Osteocyte (in vitro differentiated cells): ENCODE measurements around the gene CDH23. TPM values are rescaled to one million over a fixed set of nuclear protein-coding genes. Genes with fewer than 3 reads are reported as not detected.

ENCODE experiments used
- DNase-seq: peaks from one replicate; pipeline ENCODE4 v3.0.0; 2021; ENCODE audit warnings: mixed read lengths; ENCODE audit not compliant: unreplicated experiment; ENCODE audit errors: extremely low spot score
- H3K27ac Mint-ChIP-seq: one replicate; pipeline ENCODE4 v1.8.0; 2021; ENCODE audit warnings: mild to moderate bottlenecking, mixed read lengths; ENCODE audit not compliant: unreplicated experiment
- H3K27me3 Mint-ChIP-seq: one replicate; pipeline ENCODE4 v1.8.0; 2021; ENCODE audit warnings: mixed read lengths; ENCODE audit not compliant: unreplicated experiment
- H3K36me3 Mint-ChIP-seq: one replicate; pipeline ENCODE4 v1.8.0; 2021; ENCODE audit warnings: mixed read lengths; ENCODE audit not compliant: unreplicated experiment
- H3K4me1 Mint-ChIP-seq: one replicate; pipeline ENCODE4 v1.8.0; 2021; ENCODE audit warnings: mixed read lengths; ENCODE audit not compliant: unreplicated experiment
- H3K4me3 Mint-ChIP-seq: one replicate; pipeline ENCODE4 v1.8.0; 2021; ENCODE audit warnings: mild to moderate bottlenecking, moderate library complexity, mixed read lengths; ENCODE audit not compliant: unreplicated experiment
- H3K9me3 Mint-ChIP-seq: one replicate; pipeline ENCODE4 v1.8.0; 2021; ENCODE audit warnings: mixed read lengths; ENCODE audit not compliant: unreplicated experiment
- total RNA-seq: library from RNA; stranded (reverse); gene quantifications from 2 replicates; pipeline ENCODE4 v1.2.1, GENCODE V29; 2021
- TF ChIP-seq, protein P1 (sequence below): fragments of 200-600 bp; sonication (generic); IDR thresholded peaks from 2 replicates; pipeline ENCODE4 v1.5.0; 2021; ENCODE audit warnings: antibody characterized with exemption, mild to moderate bottlenecking, moderate library complexity

CDH23 gene
- total RNA-seq, 1 donor from 2014 or later = not detected

DNA sequence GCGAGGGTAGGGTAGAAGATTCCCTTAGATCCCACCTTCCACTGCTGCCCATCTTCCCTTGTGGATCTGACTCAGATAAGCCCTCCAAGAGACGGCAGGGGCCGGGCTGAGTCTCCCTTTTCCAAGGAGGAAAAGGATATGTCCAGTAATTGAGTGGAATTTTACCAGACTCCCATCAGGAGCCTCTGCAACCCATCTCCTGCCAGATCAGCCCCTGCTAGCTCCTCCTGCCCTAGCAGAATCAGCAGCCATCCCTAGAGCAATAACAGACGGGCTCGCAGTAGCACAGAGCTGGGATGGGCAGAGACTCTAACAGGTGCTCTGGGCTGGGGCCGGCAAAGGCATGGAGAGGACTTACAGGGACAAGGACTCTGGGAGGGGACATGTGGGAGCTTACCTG lies 249.3 kb downstream of the CDH23 start:
- Mint-ChIP-seq H3K27ac (no peak overlapping the region), H3K27me3 (peaks cover 10% of the 10 kb centered on the region), H3K4me3 (no peak overlapping the region), H3K36me3 (no peaks in the 10 kb centered on the region), H3K9me3 (no peaks in the 10 kb centered on the region), H3K4me1 (peaks cover 3% of the 10 kb centered on the region)
- no peak for DNase-seq
- TF ChIP-seq, protein P1, sequence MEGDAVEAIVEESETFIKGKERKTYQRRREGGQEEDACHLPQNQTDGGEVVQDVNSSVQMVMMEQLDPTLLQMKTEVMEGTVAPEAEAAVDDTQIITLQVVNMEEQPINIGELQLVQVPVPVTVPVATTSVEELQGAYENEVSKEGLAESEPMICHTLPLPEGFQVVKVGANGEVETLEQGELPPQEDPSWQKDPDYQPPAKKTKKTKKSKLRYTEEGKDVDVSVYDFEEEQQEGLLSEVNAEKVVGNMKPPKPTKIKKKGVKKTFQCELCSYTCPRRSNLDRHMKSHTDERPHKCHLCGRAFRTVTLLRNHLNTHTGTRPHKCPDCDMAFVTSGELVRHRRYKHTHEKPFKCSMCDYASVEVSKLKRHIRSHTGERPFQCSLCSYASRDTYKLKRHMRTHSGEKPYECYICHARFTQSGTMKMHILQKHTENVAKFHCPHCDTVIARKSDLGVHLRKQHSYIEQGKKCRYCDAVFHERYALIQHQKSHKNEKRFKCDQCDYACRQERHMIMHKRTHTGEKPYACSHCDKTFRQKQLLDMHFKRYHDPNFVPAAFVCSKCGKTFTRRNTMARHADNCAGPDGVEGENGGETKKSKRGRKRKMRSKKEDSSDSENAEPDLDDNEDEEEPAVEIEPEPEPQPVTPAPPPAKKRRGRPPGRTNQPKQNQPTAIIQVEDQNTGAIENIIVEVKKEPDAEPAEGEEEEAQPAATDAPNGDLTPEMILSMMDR = no peak

DNA sequence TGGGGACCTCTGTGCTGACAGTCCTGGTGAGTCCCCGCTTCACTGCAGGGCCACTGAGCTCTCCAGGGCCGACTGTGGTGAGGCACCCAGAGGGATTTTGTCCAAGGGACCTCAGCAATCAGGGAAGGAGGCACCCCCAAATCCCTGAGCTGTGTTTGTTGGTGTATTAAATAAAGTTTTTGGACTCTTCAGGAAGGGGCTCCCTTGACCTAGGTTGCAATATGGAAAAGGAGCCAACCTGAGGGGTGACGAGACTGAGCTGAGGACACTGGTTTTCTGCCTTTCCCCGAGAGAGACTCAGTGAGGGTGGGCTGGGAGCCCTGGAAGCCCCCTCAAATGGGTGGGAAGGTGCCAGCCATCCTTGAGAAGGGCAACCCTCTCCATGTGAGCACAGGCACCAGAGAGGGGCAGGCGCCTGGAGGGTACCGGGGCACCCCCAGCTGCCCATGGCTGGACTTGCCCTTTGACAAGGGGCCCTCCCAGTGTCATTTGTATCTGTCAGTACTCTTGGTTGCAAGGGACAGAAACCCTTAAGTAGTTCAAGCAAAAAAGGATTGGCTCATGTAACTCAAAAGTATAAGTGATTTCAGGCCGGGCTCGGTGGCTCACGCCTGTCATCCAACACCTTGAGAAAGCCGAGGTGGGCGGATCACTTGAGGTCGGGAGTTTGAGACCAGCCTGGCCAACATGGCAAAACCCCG lies 250.0 kb downstream of the CDH23 start:
- Mint-ChIP-seq H3K27me3 (peaks cover 6% of the 10 kb centered on the region), H3K9me3 (no peaks in the 10 kb centered on the region), H3K27ac (no peak overlapping the region), H3K4me1 (peaks cover 3% of the 10 kb centered on the region), H3K36me3 (no peaks in the 10 kb centered on the region), H3K4me3 (no peak overlapping the region)
- TF ChIP-seq, protein P1 = no peak
- no peak for DNase-seq

DNA sequence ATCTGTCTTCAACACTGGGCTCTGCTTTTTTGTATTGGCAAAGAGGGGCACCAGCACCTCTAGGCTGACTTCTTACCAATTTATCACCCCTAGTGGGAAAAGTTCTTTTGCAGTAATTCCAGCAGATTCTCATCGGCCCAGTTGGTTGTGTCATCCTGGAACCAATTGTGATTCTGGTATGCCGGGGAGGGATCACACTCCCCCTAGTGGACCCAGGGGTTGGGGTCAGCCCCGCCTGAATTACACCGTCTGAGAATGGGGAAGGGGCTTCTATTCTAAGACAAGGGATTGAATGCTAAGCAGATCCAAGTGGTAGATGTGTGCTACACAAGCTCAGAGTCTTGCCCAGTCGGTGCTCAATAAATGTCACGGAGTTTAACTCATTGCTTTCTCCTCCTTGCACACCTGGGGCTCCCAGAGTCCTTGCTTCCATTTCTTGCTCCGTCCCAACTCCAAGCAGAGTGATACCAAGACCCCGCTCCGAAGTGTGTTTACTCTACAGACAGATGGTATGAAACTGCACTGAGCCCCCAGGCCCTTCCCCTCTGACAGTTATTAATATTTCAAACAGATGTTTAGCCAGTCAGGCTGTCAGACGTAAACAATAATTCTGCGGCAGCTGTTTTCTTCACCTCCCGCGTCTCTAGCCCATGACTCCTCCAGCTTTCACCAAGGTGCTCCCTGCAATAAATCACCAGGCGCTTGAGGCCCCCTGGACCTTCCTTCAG lies 251.0 kb downstream of the CDH23 start:
- Mint-ChIP-seq H3K27me3 (peaks cover 6% of the 10 kb centered on the region), H3K27ac (no peak overlapping the region), H3K36me3 (no peaks in the 10 kb centered on the region), H3K4me1 (peaks cover 3% of the 10 kb centered on the region), H3K9me3 (no peaks in the 10 kb centered on the region), H3K4me3 (no peak overlapping the region)
- DNase-seq = no peak
- TF ChIP-seq, protein P1 = no peak

DNA sequence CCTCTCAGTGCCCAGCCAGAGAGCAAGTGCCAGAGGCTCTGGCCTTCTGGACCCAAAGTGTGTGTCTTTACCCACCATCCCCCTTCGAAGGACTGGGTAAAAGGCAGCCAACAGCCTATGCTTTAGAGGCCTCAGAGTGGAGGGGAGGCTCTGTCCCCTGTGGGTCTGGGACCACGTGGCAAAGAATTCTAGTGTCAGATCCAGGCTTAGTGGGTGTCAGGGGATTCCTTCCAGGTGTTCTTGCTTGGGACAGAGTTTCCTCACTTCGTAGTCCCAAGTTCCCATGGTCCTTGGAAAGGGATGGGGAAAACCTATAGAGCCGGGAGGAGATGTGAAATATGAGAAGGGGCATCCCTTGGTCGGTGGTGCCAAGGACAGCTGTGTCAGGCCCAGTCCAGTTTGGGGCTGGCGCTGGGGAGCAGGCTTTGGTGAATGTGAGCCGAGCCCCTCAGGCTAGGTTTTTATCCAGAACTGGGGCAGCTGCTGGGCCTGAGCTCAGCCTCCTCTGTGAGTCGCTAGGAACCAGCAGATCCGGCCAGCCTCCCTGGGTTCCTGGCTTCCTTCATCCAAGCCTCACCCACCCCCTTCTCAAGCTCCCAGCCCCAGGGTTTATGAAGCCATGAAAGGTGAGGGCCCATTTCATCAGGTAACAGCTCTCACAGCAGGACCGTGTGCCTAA lies 251.7 kb downstream of the CDH23 start:
- Mint-ChIP-seq H3K9me3 (no peaks in the 10 kb centered on the region), H3K27ac (no peak overlapping the region), H3K36me3 (no peaks in the 10 kb centered on the region), H3K27me3 (peaks cover 11% of the 10 kb centered on the region), H3K4me1 (peaks cover 3% of the 10 kb centered on the region), H3K4me3 (no peak overlapping the region)
- no peak for DNase-seq
- TF ChIP-seq, protein P1 = no peak

DNA sequence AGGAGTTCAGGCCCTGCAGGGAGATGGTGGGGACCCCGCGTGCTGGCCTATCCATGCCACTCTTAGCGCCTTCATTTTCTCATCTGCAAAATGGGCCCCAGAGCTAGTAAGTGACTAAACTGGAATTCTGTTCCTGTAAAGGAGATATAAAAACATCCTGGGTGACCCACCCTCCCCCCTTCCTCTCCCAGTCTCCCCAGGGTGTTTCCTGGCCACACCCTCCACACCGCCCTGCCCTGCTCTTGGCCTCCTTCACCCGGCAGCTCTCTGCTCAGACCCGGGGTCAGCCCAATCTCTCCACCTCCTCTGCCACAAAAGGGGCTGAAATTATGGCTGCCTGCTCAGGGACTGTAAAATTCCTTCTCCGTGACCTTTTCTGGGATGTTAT lies 252.2 kb downstream of the CDH23 start:
- Mint-ChIP-seq H3K4me3 (no peak overlapping the region), H3K27ac (no peak overlapping the region), H3K9me3 (no peaks in the 10 kb centered on the region), H3K4me1 (peaks cover 3% of the 10 kb centered on the region), H3K27me3 (peaks cover 8% of the 10 kb centered on the region), H3K36me3 (no peaks in the 10 kb centered on the region)
- DNase-seq = no peak
- TF ChIP-seq, protein P1 = no peak
